GM12864 (cell line): Measurements from ENCODE around the gene MGAT5.
"Not testable (repeated sequence)": the region's sequence is repeated elsewhere in the genome, so short reads cannot be mapped to it uniquely, and the experiment has no call there.

Experiments used
- DNase-seq: peaks from one replicate; pipeline ENCODE4 v3.0.0-alpha.2; 2011; ENCODE audit warnings: low read depth
- H3K4me3 ChIP-seq: 2 replicates; pipeline ENCODE4 v1.5.1; 2011; ENCODE audit warnings: mild to moderate bottlenecking, low read depth, low read length, control low read depth
- TF ChIP-seq, protein P1 (sequence below): IDR thresholded peaks from 2 replicates; pipeline ENCODE4 v1.5.1; 2011; ENCODE audit warnings: low read depth, mild to moderate bottlenecking, moderate library complexity, low read length, control low read depth, inconsistent platforms; ENCODE audit errors: missing control alignments

The MGAT5 gene

DNA sequence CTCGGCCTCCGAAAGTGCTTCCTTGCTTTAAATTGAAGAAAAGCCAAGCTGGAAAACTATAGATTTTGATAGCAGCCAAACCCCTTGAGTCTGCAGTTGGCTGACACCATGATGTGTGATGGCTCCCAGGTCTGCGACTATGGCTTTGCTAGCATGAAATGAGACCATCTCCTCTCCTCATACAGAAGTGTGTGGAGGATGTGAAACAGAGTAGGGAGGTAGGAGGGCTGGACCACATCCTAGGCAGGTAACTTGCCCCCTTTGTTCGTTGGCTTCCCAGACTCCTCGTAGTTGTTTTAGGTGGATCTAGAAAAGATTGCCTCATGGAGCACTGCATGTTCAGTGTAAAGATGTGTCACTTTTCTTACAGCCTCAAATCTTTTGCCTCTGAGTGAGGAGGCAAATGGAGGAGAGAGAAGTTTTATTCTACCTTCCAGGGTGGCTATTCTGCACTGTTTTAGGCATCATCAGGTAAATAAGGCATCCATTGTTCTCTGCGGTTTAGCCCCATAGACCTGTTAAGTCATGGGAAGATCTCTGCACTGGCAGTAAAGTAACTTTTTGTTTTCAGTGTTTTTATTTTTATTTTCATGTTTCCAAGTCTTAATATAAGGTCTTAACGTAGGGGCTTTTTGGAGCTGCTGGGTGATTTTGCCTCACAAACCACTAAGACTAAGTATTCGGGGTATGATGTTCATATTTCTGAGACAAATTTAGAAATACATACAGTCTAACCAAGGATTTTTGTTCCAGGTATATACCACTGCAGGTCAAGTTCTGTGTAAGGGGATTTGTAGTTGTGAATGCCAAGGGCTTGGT is 40.1 kb downstream of the MGAT5 start:
- no peak overlapping the region for H3K4me3 ChIP-seq
- TF ChIP-seq, protein P1, sequence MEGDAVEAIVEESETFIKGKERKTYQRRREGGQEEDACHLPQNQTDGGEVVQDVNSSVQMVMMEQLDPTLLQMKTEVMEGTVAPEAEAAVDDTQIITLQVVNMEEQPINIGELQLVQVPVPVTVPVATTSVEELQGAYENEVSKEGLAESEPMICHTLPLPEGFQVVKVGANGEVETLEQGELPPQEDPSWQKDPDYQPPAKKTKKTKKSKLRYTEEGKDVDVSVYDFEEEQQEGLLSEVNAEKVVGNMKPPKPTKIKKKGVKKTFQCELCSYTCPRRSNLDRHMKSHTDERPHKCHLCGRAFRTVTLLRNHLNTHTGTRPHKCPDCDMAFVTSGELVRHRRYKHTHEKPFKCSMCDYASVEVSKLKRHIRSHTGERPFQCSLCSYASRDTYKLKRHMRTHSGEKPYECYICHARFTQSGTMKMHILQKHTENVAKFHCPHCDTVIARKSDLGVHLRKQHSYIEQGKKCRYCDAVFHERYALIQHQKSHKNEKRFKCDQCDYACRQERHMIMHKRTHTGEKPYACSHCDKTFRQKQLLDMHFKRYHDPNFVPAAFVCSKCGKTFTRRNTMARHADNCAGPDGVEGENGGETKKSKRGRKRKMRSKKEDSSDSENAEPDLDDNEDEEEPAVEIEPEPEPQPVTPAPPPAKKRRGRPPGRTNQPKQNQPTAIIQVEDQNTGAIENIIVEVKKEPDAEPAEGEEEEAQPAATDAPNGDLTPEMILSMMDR = no peak
- no peak for DNase-seq

DNA sequence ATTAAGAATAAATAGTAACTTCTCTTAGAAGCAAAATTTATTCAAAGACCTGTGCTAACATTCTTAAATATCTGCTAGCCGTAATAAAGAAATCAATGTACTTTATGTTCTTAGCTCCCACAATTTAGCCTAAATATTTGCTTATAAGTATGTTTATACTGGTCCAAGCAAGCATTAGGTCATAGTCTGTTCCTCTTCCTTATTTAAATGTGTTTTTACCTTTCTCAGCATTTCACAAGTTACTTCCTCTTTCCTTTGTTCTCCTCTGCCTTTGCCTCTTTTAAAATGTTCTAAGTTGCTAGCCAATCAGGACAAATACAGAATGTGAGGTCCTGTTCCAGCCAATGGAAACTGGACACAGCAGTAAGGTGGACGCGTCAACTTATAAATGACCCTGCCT is 40.7 kb downstream of the MGAT5 start:
- DNase-seq, H3K4me3 ChIP-seq: not testable (repeated sequence)

DNA sequence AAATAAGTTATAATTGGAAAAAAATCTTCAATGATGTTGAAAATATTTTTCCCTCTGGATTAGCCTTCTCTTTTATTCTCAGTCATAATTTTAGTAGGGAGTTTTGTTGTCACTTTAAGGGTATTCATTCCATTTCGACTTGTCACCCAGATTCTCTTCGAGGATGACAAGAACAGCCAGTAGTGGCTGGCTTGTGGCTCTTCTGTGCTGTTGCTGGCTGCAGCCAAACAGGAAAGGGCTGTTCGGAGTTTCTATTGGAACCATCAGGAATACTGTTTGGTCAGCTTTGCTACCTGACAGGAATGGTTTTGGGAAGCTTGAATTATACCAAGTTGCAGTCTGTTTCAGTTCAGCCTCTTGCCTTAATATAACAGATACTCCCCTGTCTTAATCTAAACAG is 41.6 kb downstream of the MGAT5 start:
- no peak for DNase-seq
- TF ChIP-seq, protein P1 = no peak
- H3K4me3 ChIP-seq = no peak overlapping the region

DNA sequence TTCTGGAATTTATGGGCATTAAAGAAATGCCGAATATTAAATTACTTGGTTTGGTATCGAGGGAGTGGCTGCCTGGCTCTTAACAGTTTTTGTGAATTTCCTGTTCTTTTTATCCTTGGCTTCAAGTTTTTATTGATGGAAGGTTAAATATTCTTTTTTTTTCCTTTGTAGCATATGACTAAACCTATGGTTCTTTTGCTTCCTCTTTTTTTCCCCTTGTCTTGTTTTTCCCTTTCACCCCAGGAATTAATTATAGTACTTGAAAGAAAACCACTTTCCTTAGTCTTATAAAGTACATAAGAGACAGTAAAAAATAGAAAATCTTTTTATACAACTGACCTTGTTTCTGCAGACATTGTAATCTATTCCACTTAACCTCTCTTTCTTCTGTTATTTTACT is 42.4 kb downstream of the MGAT5 start:
- H3K4me3 ChIP-seq = no peak overlapping the region
- TF ChIP-seq, protein P1 = no peak
- no peak for DNase-seq

DNA sequence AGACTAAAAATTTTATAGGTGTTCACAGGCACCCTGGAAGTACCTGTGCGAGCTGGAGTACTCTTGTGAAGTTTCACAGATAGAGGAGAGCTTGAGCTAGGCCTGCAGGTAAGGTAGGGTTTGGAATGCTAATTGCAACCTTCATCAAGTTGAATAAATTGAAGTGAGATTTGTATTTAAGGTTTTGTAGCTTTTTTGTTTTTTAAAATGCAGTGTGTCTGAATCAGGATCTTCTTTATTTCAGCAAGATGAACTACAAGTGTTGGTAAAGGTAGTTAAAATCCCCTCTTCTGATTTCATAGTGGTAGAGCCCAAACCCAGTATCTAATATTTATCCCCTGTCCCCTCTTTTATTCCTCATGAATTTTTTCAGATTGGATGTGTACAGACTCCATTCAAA is 45.5 kb downstream of the MGAT5 start:
- TF ChIP-seq, protein P1 = no peak
- H3K4me3 ChIP-seq = no peak overlapping the region
- DNase-seq = no peak

DNA sequence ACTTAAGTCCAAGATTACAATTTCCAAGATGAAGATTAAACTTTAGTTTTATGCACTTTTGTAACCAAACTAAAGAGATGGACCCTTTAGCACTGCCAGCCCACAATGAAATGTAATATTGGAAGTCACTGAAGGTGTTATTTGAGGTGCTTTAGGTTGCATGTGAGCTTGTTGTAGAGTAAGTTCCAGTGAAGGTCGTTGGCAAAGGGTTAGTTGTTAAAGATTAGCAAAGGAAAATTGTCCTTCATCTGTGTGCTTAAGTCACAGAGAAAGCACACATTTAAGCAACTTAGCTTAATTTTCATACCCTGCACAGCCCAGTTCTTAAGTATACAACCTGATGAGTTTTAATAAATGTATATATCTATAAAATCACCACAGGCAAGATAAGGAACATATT is 46.7 kb downstream of the MGAT5 start:
- DNase-seq = no peak
- TF ChIP-seq, protein P1 = no peak
- H3K4me3 ChIP-seq = no peak overlapping the region

DNA sequence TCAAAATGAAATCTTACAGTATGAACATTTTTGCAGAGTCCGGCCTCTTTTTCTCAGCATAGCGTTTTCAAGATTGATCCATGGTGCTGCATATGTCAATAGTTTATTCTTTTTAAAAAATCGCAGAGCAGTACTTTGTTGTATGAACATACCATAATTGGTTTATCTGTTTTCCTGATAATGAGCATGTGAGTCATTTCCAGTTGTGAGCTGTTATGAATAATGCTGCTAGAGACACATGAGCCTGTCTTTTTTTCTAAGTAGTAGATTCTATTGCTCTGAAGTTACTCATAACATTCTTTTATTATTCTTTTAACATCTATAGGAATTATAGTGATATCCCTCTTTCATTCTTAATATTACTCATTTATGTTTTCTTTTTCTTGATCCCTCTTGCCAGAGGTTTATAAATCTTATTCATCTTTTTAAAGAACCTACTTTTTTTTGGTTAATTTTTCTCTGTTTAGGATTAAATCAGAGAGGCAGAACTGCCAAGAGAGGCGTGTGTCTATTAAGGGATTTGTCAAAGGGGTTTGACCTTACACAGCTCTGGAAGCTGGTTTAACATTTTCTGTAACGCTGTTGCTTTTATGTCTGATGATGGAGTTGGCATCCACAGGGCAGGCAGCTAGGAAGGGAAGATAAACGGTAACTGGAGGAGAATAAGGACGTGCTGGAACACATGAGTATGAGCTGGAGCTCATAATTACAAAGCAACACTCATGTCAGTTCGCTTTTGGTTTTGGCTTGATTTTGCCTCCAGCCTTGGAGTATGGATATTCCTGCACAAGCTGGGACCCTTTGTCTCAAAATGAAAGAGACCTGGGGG is 47.4 kb downstream of the MGAT5 start:
- no peak for DNase-seq
- TF ChIP-seq, protein P1 = no peak
- no peak overlapping the region for H3K4me3 ChIP-seq
